Lower lobe of right lung (tissue), 2 donors: ENCODE data around the gene YTHDF1. TPM values are rescaled to one million over a fixed set of nuclear protein-coding genes. Genes with fewer than 3 reads are reported as not detected.

Source experiments
- ATAC-seq, 2 donors: fragments of 200-7000 bp; cut with Tn5 transposase; one replicate each; pipeline ENCODE4 v1.9.1; 2020 to 2022; ENCODE audit warnings: mild to moderate bottlenecking in 2 of 2, moderate library complexity in 2 of 2
- DNase-seq: peaks from one replicate; pipeline ENCODE4 v3.0.0-alpha.2; 2020
- H3K27ac ChIP-seq: fragments of 200-600 bp; one replicate; pipeline ENCODE4 v1.8.0; 2022
- H3K27me3 ChIP-seq: fragments of 200-600 bp; one replicate; pipeline ENCODE4 v1.8.0; 2022; ENCODE audit warnings: low read depth
- H3K36me3 ChIP-seq: fragments of 200-600 bp; one replicate; pipeline ENCODE4 v1.8.0; 2022; ENCODE audit warnings: mild to moderate bottlenecking
- H3K4me1 ChIP-seq: fragments of 200-600 bp; one replicate; pipeline ENCODE4 v1.8.0; 2022
- H3K4me3 ChIP-seq: fragments of 200-600 bp; one replicate; pipeline ENCODE4 v1.8.0; 2022; ENCODE audit warnings: mild to moderate bottlenecking
- H3K9me3 ChIP-seq: fragments of 200-600 bp; one replicate; pipeline ENCODE4 v1.8.0; 2022
- CTCF ChIP-seq: fragments of 200-600 bp; IDR thresholded peaks from one replicate; pipeline ENCODE4 v1.8.0; 2022; ENCODE audit warnings: antibody characterized with exemption, mild to moderate bottlenecking
- intact Hi-C: fragments of 100-400 bp; cut with DNase I; formaldehyde crosslinking; loops from one replicate; pipeline ENCODE4 v1.11.0; 2022
- total RNA-seq: library from RNA; stranded (reverse); fragmentation: NEBNext Ultra II Directional; extraction: Animal tissue kit (Norgen Biotek cat#: 25700); gene quantifications from one replicate; pipeline ENCODE4 v1.2.1, GENCODE V29; 2021
- donor health status: DM: no; HTN: yes; CAD: no; lungs with severe emphysema.

The YTHDF1 gene
- total RNA-seq, 1 donor from 2014 or later = 33.4 TPM

- peak overlapping the region; percentile 92 for H3K27ac ChIP-seq
- TF ChIP-seq CTCF = no peak
- intact Hi-C loops = no loop called here
Measured at GRCh38 chr20:63216849-63217471, 1.0 kb upstream of the YTHDF1 start.

GRCh38 chr20:63215101-63216040 is 560 bp downstream of the YTHDF1 start:
- H3K4me3 ChIP-seq = peak overlapping the region; percentile 76
- intact Hi-C loops = no loop called here
- peak overlapping the region; percentile 84 for H3K27ac ChIP-seq
- DNase-seq (no peak), ATAC-seq (peak in 1 of 2 donors; percentile 2)
- no peak for TF ChIP-seq CTCF
- peaks cover 39% of the 10 kb centered on the region for H3K36me3 ChIP-seq
- H3K27me3 ChIP-seq = peaks cover 3% of the 10 kb centered on the region
- peaks cover 48% of the 10 kb centered on the region for H3K4me1 ChIP-seq
- H3K9me3 ChIP-seq = no peaks in the 10 kb centered on the region

More at GRCh38 chr20:63216849-63217471, 1.0 kb upstream of the YTHDF1 start:
- H3K4me1 ChIP-seq = peaks cover 42% of the 10 kb centered on the region
- DNase-seq = no peak
- no peak for ATAC-seq
- H3K36me3 ChIP-seq = peaks cover 26% of the 10 kb centered on the region
- H3K27me3 ChIP-seq = peaks cover 11% of the 10 kb centered on the region
- H3K9me3 ChIP-seq = no peaks in the 10 kb centered on the region
- peak overlapping the region; percentile 76 for H3K4me3 ChIP-seq

- intact Hi-C loops = no loop called here
- H3K27ac ChIP-seq = no peak overlapping the region
- DNase-seq = no peak
- TF ChIP-seq CTCF = no peak
- peaks cover 48% of the 10 kb centered on the region for H3K4me1 ChIP-seq
- H3K9me3 ChIP-seq = no peaks in the 10 kb centered on the region
- peaks cover 48% of the 10 kb centered on the region for H3K36me3 ChIP-seq
- ATAC-seq = no peak
- peak overlapping the region; percentile 76 for H3K4me3 ChIP-seq
- no peaks in the 10 kb centered on the region for H3K27me3 ChIP-seq
Measured at GRCh38 chr20:63214514-63214913, 1.4 kb downstream of the YTHDF1 start.

GRCh38 chr20:63212792-63213191 is 3.1 kb downstream of the YTHDF1 start:
- H3K27ac ChIP-seq = no peak overlapping the region
- peaks cover 48% of the 10 kb centered on the region for H3K4me1 ChIP-seq
- intact Hi-C loops = no loop called here
- H3K9me3 ChIP-seq = no peaks in the 10 kb centered on the region
- H3K27me3 ChIP-seq = no peaks in the 10 kb centered on the region
- TF ChIP-seq CTCF = no peak
- ATAC-seq (no peak), DNase-seq (no peak)
- peaks cover 65% of the 10 kb centered on the region for H3K36me3 ChIP-seq
- no peak overlapping the region for H3K4me3 ChIP-seq

- Histone ChIP-seq H3K36me3 (peaks cover 69% of the 10 kb centered on the region), H3K4me1 (peaks cover 48% of the 10 kb centered on the region), H3K4me3 (no peak overlapping the region), H3K27ac (no peak overlapping the region), H3K9me3 (no peaks in the 10 kb centered on the region), H3K27me3 (no peaks in the 10 kb centered on the region)
- intact Hi-C loops = no loop called here
- TF ChIP-seq CTCF = no peak
- DNase-seq = no peak
- no peak for ATAC-seq
Measured at GRCh38 chr20:63212393-63212730, 3.6 kb downstream of the YTHDF1 start.
